Neuronal stem cell (in vitro differentiated cells): ENCODE results near the gene MYCBPAP.
A peak's percentile ranks its signal among the peaks of the same experiment; 100 is the strongest.

Experiments used
- DNase-seq: peaks from one replicate; pipeline ENCODE4 v3.0.0-alpha.2; 2013; ENCODE audit warnings: low spot score
- H2AFZ ChIP-seq: one replicate; pipeline ENCODE4 v1.6.1; 2013; ENCODE audit warnings: mild to moderate bottlenecking, low read length, inconsistent platforms
- H2AK5ac ChIP-seq: 2 replicates; pipeline ENCODE4 v1.6.1; 2013; ENCODE audit warnings: low read depth, mild to moderate bottlenecking, inconsistent platforms, low read length, moderate library complexity, mixed read lengths
- H2BK120ac ChIP-seq: 2 replicates; pipeline ENCODE4 v1.6.1; 2013; ENCODE audit warnings: low read depth, mild to moderate bottlenecking, inconsistent platforms, low read length, moderate library complexity, mixed read lengths
- H2BK12ac ChIP-seq: one replicate; pipeline ENCODE4 v1.6.1; 2013; ENCODE audit warnings: low read length, inconsistent platforms
- H2BK15ac ChIP-seq: 2 replicates; pipeline ENCODE4 v1.6.1; 2013; ENCODE audit warnings: mild to moderate bottlenecking, low read length, inconsistent platforms, mixed read lengths
- H2BK5ac ChIP-seq: one replicate; pipeline ENCODE4 v1.6.1; 2013; ENCODE audit warnings: inconsistent platforms, mild to moderate bottlenecking, low read length, moderate library complexity
- H3K14ac ChIP-seq: one replicate; pipeline ENCODE4 v1.6.1; 2013; ENCODE audit warnings: low read length, inconsistent platforms
- H3K18ac ChIP-seq: 2 replicates; pipeline ENCODE4 v1.6.1; 2013; ENCODE audit warnings: low read length, inconsistent platforms
- H3K23ac ChIP-seq: 2 replicates; pipeline ENCODE4 v1.6.1; 2013; ENCODE audit warnings: low read depth, mild to moderate bottlenecking, mixed read lengths, low read length, inconsistent platforms; ENCODE audit not compliant: poor library complexity
- H3K27ac ChIP-seq: replicated peaks from 3 replicates; pipeline ENCODE4 v1.5.1; 2013; ENCODE audit warnings: low read length, inconsistent platforms
- H3K27me3 ChIP-seq, 3 experiments: 2 replicates each; pipeline ENCODE4 v1.6.1; 2013; ENCODE audit warnings: low read length in 3 of 3, mild to moderate bottlenecking in 2 of 3, inconsistent platforms in 1 of 3, low read depth in 1 of 3, mixed read lengths in 1 of 3, moderate library complexity in 1 of 3; ENCODE audit not compliant: control insufficient read depth in 3 of 3, insufficient read depth in 3 of 3
- H3K36me3 ChIP-seq, 2 donors: replicated peaks in 1 of 2; 2 replicates each; pipeline ENCODE4 v1.6.1; 2013; ENCODE audit warnings: low read length in 2 of 2; ENCODE audit not compliant: control insufficient read depth in 2 of 2, insufficient read depth in 2 of 2
- H3K4ac ChIP-seq: 2 replicates; pipeline ENCODE4 v1.6.1; 2013; ENCODE audit warnings: inconsistent platforms, mild to moderate bottlenecking, low read length, moderate library complexity
- H3K4me1 ChIP-seq, 2 donors: 1 replicate in 1 of 2; 2 replicates in 1 of 2; pipeline ENCODE4 v1.6.1; 2013; ENCODE audit warnings: low read length in 2 of 2, low read depth in 1 of 2; ENCODE audit not compliant: control insufficient read depth in 2 of 2, insufficient read depth in 1 of 2
- H3K4me2 ChIP-seq: one replicate; pipeline ENCODE4 v1.6.1; 2013; ENCODE audit warnings: mild to moderate bottlenecking, low read length, inconsistent platforms; ENCODE audit not compliant: insufficient read depth, poor library complexity, severe bottlenecking
- H3K4me3 ChIP-seq, 2 donors: 2 replicates each; pipeline ENCODE4 v1.5.1; 2013; ENCODE audit warnings: low read length in 2 of 2, mild to moderate bottlenecking in 2 of 2, inconsistent platforms in 1 of 2, moderate library complexity in 1 of 2
- H3K79me1 ChIP-seq: one replicate; pipeline ENCODE4 v1.6.1; 2013; ENCODE audit warnings: low read depth, mild to moderate bottlenecking, inconsistent platforms, low read length, moderate library complexity
- H3K9ac ChIP-seq: one replicate; pipeline ENCODE4 v1.6.1; 2013; ENCODE audit warnings: mild to moderate bottlenecking, low read depth, low read length, inconsistent platforms; ENCODE audit not compliant: poor library complexity
- H3K9me3 ChIP-seq, 2 donors: replicated peaks in 1 of 2; 2 replicates each; pipeline versions ENCODE3 to v1.6.1; 2013; ENCODE audit warnings: low read length in 2 of 2, mild to moderate bottlenecking in 2 of 2, inconsistent platforms in 1 of 2, low read depth in 1 of 2, mixed read lengths in 1 of 2, moderate library complexity in 1 of 2; ENCODE audit not compliant: control insufficient read depth in 2 of 2, insufficient read depth in 1 of 2
- H4K8ac ChIP-seq: one replicate; pipeline ENCODE4 v1.6.1; 2013; ENCODE audit warnings: low read depth, mild to moderate bottlenecking, inconsistent platforms, low read length, moderate library complexity
- H4K91ac ChIP-seq: one replicate; pipeline ENCODE4 v1.6.1; 2013; ENCODE audit warnings: low read length, low read depth, mild to moderate bottlenecking, inconsistent platforms; ENCODE audit not compliant: poor library complexity
- WGBS, 2 donors: extraction: QIAGEN DNeasy Blood & Tissue Kit; methylation state at CpG; one replicate each; pipeline ENCODE4 v1.1.7; 2013; ENCODE audit warnings: missing lambda C conversion rate in 2 of 2, mixed read lengths in 1 of 2; ENCODE audit not compliant: insufficient read length in 2 of 2, insufficient replicate concordance in 1 of 2; ENCODE audit errors: extremely low coverage in 2 of 2; 5-methylcytosine and 5-hydroxymethylcytosine counted together

The MYCBPAP gene

DNA sequence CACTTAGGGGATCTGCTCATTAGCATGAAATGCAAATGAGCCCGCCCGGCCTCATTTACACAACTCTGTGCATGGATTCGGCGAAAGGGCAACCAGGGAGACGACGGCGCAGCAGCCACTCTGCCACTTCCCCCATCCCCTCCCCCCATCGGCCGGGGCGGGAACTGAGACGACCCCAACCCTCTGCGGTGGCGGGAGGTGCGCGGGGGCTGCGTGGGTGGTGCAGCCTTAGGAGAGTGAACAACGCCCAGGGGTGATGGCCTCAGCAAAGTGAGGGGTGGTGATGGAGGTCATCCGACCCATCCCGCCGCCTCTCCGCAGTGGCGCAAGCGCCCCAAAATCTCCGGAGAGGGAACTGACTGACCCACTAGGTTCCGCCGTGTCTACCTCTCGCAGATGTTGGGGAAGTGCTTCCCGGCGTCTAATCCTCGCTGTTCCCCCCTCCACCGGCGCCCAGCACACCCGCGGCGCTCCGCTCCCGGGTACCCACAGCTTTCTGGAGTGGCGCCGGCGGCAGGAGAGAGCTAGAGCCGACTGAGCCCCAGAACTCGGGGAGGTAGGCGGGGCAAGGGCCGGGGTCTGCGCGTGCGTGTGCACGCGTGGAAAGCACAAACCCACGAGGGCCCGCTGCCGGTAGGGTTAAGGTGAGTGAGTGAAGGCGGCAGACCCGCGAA is 50.8 kb downstream of the MYCBPAP start:
- H2AK5ac ChIP-seq: peak overlapping the region; percentile 97
- H2BK15ac ChIP-seq: peak overlapping the region; percentile 95
- H2AFZ ChIP-seq: peak overlapping the region; percentile 97
- no peaks in the 10 kb centered on the region for H3K36me3 ChIP-seq
- no peak overlapping the region for H4K8ac ChIP-seq
- peak overlapping the region; percentile 65 for H3K14ac ChIP-seq
- peak overlapping the region; percentile 27 for H4K91ac ChIP-seq
- H3K9ac ChIP-seq: no peak overlapping the region
- H3K18ac ChIP-seq: peak overlapping the region; percentile 95
- no peaks in the 10 kb centered on the region for H3K9me3 ChIP-seq
- DNase-seq: no peak
- H3K79me1 ChIP-seq: no peaks in the 10 kb centered on the region
- no peak overlapping the region for H2BK120ac ChIP-seq
- peaks cover 28 to 36% of the 10 kb centered on the region in 2 donors for H3K4me1 ChIP-seq
- peak overlapping the region; percentile 94 for H3K4me2 ChIP-seq
- H3K4me3 ChIP-seq: peak overlapping the region; percentile 52 to 67
- H2BK12ac ChIP-seq: peak overlapping the region; percentile 81
- H3K23ac ChIP-seq: no peak overlapping the region
- peaks cover 13 to 54% (median 50%) of the 10 kb centered on the region in 3 experiments for H3K27me3 ChIP-seq
- no peak overlapping the region for H2BK5ac ChIP-seq
- no CpG with 5 or more reads among the region's 55 CpGs for WGBS, 2 donors
- no peak overlapping the region for H3K27ac ChIP-seq
- H3K4ac ChIP-seq: no peak overlapping the region

DNA sequence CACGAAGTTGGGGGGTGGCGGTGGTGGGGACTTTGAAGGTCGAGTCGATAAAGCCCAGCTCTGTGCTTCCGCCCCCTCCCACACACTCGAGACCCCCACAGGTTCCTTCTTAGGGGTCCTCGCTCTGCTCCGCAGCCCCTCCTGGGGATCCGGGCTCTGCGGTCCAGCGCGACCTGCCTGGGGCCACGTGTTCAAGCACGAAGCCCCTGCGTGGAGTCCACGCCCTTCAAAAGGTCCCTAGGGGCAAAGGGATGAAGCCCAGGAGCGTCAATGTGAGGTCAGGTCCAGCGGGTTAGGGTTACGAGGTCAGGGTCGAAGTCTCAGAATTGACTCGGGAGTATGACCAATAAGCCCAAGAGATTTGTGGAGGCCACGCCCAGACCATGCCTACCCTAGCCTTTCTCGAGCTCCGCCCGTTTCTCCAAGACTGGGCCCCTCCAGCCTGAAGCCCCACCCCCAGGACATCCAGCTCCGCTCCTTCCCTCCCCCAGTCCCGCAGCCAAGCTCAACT is 51.5 kb downstream of the MYCBPAP start:
- H3K14ac ChIP-seq: no peak overlapping the region
- H3K4ac ChIP-seq: no peak overlapping the region
- H3K23ac ChIP-seq: no peak overlapping the region
- H4K91ac ChIP-seq: no peak overlapping the region
- peak overlapping the region; percentile 95 for H3K18ac ChIP-seq
- no peak overlapping the region for H3K27ac ChIP-seq
- peak overlapping the region; percentile 54 for H2BK5ac ChIP-seq
- H2AFZ ChIP-seq: peak overlapping the region; percentile 97
- H3K4me3 ChIP-seq: peak overlapping the region; percentile 52 to 77
- peak overlapping the region; percentile 94 for H3K4me2 ChIP-seq
- H3K36me3 ChIP-seq: no peaks in the 10 kb centered on the region
- peak overlapping the region; percentile 97 for H2AK5ac ChIP-seq
- H2BK120ac ChIP-seq: no peak overlapping the region
- H2BK15ac ChIP-seq: peak overlapping the region; percentile 95
- H3K9ac ChIP-seq: no peak overlapping the region
- H3K79me1 ChIP-seq: no peaks in the 10 kb centered on the region
- H4K8ac ChIP-seq: no peak overlapping the region
- no peaks in the 10 kb centered on the region for H3K9me3 ChIP-seq
- DNase-seq: no peak
- H3K4me1 ChIP-seq: peaks cover 33 to 41% of the 10 kb centered on the region in 2 donors
- H2BK12ac ChIP-seq: peak overlapping the region; percentile 90
- WGBS, 2 donors: no CpG with 5 or more reads among the region's 27 CpGs
- H3K27me3 ChIP-seq: peaks cover 13 to 54% (median 51%) of the 10 kb centered on the region in 3 experiments

DNA sequence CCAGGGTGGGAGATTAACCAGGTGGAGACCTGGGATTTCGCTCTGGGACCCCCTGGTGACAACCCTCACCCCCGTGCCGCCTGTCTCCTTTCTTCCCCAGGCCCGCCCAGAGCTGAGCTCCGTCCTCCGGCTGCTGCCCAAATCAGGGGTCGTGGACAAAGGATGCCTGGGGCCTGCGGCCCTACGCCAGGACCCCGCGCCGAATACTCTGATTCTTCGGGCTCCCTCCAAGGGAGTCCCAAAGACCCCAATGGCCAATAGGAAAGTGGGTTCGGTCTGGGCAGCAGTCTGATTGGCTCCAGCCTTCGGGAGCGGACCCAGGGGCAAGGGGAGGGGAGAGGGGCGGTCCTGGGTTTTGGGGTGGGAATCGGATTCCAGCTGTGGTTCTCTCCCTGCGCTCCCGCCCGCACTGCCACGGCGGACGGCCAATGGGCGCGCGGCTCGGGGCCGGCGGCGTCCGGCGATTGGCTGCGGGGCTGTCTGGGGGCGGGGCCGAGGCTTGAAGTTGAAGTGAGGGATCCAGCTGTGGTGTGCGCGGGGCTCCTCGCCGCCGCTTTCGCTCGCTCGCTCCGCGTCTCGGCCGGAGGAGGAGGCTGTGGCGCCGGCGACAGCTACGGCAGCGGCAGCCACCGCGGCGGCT is 52.1 kb downstream of the MYCBPAP start, which contains the start of gene CACNA1G:
TSS of gene CACNA1G (plus strand) at position 531 of the 640 bp plus-strand sequence. CDS start 745 bp downstream, outside the sequence.
- H3K23ac ChIP-seq: no peak within 1 kb of the TSS
- peak within 1 kb of the TSS; percentile 91 for H3K18ac ChIP-seq
- peak within 1 kb of the TSS; percentile 90 for H2BK12ac ChIP-seq
- peak; percentile 97 for DNase-seq
- H3K14ac ChIP-seq: no peak within 1 kb of the TSS
- peak within 1 kb of the TSS; percentile 94 for H3K4me2 ChIP-seq
- H3K9me3 ChIP-seq: no peaks in the 10 kb centered on the region
- peak within 1 kb of the TSS; percentile 97 for H2AK5ac ChIP-seq
- peaks cover 13 to 54% (median 51%) of the 10 kb centered on the region in 3 experiments for H3K27me3 ChIP-seq
- peak within 1 kb of the TSS; percentile 97 for H2AFZ ChIP-seq
- no CpG with 5 or more reads among the region's 56 CpGs for WGBS, 2 donors
- no peak within 1 kb of the TSS for H2BK120ac ChIP-seq
- H3K9ac ChIP-seq: peak within 1 kb of the TSS; percentile 4
- no peak within 1 kb of the TSS for H4K8ac ChIP-seq
- H3K27ac ChIP-seq: no peak within 1 kb of the TSS
- no peak within 1 kb of the TSS for H3K4ac ChIP-seq
- no peak within 1 kb of the TSS for H4K91ac ChIP-seq
- H3K36me3 ChIP-seq: no peaks in the 10 kb centered on the region
- peak within 1 kb of the TSS; percentile 52 to 77 for H3K4me3 ChIP-seq
- H3K4me1 ChIP-seq: peaks cover 37 to 46% of the 10 kb centered on the region in 2 donors
- H3K79me1 ChIP-seq: no peaks in the 10 kb centered on the region
- H2BK15ac ChIP-seq: peak within 1 kb of the TSS; percentile 95
- H2BK5ac ChIP-seq: peak within 1 kb of the TSS; percentile 54
